SK-N-DZ (cell line): Measurements from ENCODE around the gene IL1R1. TPM values are rescaled to one million over a fixed set of nuclear protein-coding genes. Genes with fewer than 3 reads are reported as not detected.
"Not testable (repeated sequence)": the region's sequence is repeated elsewhere in the genome, so short reads cannot be mapped to it uniquely, and the experiment has no call there.

ENCODE experiments used
- DNase-seq: peaks from one replicate; pipeline ENCODE4 v3.0.0-alpha.2; 2015; ENCODE audit warnings: low spot score
- polyA plus RNA-seq, 2 experiments: library from polyadenylated mRNA; depleted of rRNA; stranded (reverse); fragments of >200 nt; gene quantifications; 2 replicates each; pipeline ENCODE4 v1.2.3, GENCODE V29; 2014

IL1R1 gene
- not detected in 2 replicates for polyA plus RNA-seq (2014; cell fraction: cytosol; rRNA removed)
- not detected in 2 replicates for polyA plus RNA-seq (2014; cell fraction: nucleus; rRNA removed)

GRCh38 chr2:102141970-102142828 lies at the start of gene IL1R1:
TSS of gene IL1R1 (plus strand) at chr2:102142746. CDS start at chr2:102157725, 14,979 bp downstream.
- no peak for DNase-seq

- DNase-seq = no peak
Measured at GRCh38 chr2:102093662-102094061, 48.9 kb upstream of the IL1R1 start.

GRCh38 chr2:102094917-102095316 lies 47.6 kb upstream of the IL1R1 start:
- no peak for DNase-seq

- DNase-seq = no peak
Measured at GRCh38 chr2:102096103-102096502, 46.4 kb upstream of the IL1R1 start.

GRCh38 chr2:102098756-102099155 lies 43.8 kb upstream of the IL1R1 start:
- DNase-seq = no peak

GRCh38 chr2:102099536-102100298 lies 42.8 kb upstream of the IL1R1 start:
- no peak for DNase-seq

GRCh38 chr2:102100371-102101096 lies 42.0 kb upstream of the IL1R1 start:
- no peak for DNase-seq

- no peak for DNase-seq
Measured at GRCh38 chr2:102101097-102101848, 41.3 kb upstream of the IL1R1 start.

- DNase-seq = no peak
Measured at GRCh38 chr2:102101849-102102635, 40.5 kb upstream of the IL1R1 start.

- DNase-seq = not testable (repeated sequence)
Measured at GRCh38 chr2:102102636-102102948, 40.0 kb upstream of the IL1R1 start.

- DNase-seq = no peak
Measured at GRCh38 chr2:102103284-102103683, 39.3 kb upstream of the IL1R1 start.

GRCh38 chr2:102103992-102104871 lies 38.3 kb upstream of the IL1R1 start:
- DNase-seq = no peak

GRCh38 chr2:102106133-102106556 lies 36.4 kb upstream of the IL1R1 start:
- no peak for DNase-seq

- not testable (repeated sequence) for DNase-seq
Measured at GRCh38 chr2:102106813-102107740, 35.5 kb upstream of the IL1R1 start.

- no peak for DNase-seq
Measured at GRCh38 chr2:102107741-102108070, 34.8 kb upstream of the IL1R1 start.

- no peak for DNase-seq
Measured at GRCh38 chr2:102109016-102109415, 33.5 kb upstream of the IL1R1 start.

- DNase-seq = no peak
Measured at GRCh38 chr2:102110171-102110570, 32.4 kb upstream of the IL1R1 start.

- DNase-seq = no peak
Measured at GRCh38 chr2:102110596-102111334, 31.8 kb upstream of the IL1R1 start.
